HT-29 (cell line): ENCODE results near the gene XCL2. TPM values are rescaled to one million over a fixed set of nuclear protein-coding genes. Genes with fewer than 3 reads are reported as not detected.
"Not testable (repeated sequence)": the region's sequence is repeated elsewhere in the genome, so short reads cannot be mapped to it uniquely, and the experiment has no call there.

Experiments
- DNase-seq: peaks from one replicate; pipeline ENCODE4 v3.0.0-alpha.2; 2015; ENCODE audit warnings: low spot score
- total RNA-seq: library from RNA; depleted of rRNA; stranded (reverse); fragments of >200 nt; shearing (Covaris generic); gene quantifications from 2 replicates; pipeline ENCODE4 v1.2.3, GENCODE V29; 2014

XCL2 gene
- total RNA-seq, 1 experiment from 2014 or later: not detected

GRCh38 chr1:168560370-168560769 lies 16.6 kb upstream of the XCL2 start:
- no peak for DNase-seq

GRCh38 chr1:168556647-168557046 lies 12.8 kb upstream of the XCL2 start:
- peak; percentile 26 for DNase-seq

DNA sequence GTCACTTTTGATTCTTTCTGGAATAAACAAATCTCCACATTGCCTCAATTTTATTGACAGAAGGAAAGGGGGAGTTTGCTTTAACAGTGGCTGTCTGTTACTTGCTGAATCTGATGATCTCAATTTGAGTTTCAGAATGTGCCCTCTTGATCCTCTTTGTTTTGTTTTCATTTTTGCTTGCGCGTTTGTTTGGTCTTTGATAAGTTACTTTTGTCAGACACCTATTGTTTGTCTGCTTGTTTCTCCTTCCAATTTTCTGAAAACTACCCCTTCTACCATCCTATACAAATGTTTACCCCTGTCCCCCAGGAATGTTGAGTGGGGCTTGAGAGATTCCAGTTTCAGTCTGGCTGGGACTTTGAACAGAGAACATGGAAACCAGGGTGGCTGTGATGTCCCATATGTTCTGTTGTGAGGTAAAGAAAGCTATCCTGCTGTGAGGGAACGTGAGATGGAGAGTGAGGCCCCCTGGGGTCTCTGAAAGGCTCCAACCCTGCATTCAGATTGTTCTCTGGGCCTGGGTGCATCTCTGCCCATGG lies 11.8 kb upstream of the XCL2 start:
- DNase-seq: no peak

- no peak for DNase-seq
Observed at GRCh38 chr1:168554603-168555483, 11.0 kb upstream of the XCL2 start.

- no peak for DNase-seq
Observed at GRCh38 chr1:168553680-168554553, 10.1 kb upstream of the XCL2 start.

- DNase-seq: no peak
Observed at GRCh38 chr1:168552961-168553360, 9.2 kb upstream of the XCL2 start.

- no peak for DNase-seq
Observed at GRCh38 chr1:168551688-168552087, 7.9 kb upstream of the XCL2 start.

DNA sequence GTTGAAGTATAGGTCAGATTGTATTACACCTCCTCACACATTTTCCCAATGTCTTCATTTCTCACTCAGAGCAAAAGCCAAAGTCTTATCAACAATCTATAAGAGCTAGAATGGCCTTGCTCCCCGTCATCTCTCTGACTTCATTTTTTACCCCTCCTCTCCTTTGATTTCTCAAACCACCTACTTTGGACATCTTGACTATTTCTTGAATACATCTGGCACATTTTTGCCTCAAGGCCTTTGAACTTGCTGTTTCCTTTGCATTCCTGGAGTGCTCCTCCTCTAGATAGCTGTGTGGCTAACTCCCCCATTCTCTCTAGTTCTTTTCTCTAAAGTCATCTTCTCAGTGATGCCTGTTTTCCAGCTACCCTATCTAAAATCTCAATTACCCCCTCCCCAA lies 7.2 kb upstream of the XCL2 start:
- no peak for DNase-seq

- DNase-seq: not testable (repeated sequence)
Observed at GRCh38 chr1:168546553-168546895, 2.7 kb upstream of the XCL2 start.

DNA sequence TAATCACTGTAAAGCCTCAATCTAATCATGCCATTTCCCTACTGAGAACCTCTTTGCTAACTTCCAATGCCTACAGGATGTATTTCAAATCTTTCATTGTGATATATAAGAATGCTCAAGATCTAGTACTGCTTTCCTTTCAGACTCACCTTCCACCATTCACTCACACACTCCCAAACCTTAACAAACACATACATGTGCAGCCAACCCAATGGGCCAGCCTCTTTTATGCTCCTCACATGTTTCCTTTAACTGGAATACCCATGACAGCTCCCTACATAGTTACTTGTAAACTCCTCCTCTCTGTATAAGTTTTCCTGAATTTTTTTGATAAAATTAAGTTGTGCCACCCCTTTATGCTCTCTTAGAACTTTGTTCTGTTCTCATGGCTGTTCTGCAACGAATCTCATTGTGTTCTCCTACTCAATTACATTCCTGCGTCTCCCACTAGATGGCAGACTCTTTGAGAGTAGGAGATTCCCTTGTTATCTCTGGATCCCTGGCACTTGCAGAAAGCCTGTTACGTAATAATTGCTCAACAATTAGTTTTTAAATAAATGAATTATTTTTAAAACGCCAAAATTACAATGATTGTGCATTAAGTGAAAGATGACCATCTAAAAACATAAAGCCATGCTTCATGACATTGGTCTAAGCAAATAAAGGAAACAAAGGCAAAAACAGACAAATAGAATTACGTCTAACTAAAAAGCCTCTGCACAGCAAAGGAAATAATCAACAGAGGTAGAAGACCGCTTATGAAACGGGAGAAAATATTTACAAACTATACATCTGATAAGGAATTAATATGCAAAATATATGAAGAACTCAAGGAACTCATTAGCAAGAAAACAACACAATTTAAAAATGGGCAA lies 2.1 kb upstream of the XCL2 start:
- peak; percentile 54 for DNase-seq

DNA sequence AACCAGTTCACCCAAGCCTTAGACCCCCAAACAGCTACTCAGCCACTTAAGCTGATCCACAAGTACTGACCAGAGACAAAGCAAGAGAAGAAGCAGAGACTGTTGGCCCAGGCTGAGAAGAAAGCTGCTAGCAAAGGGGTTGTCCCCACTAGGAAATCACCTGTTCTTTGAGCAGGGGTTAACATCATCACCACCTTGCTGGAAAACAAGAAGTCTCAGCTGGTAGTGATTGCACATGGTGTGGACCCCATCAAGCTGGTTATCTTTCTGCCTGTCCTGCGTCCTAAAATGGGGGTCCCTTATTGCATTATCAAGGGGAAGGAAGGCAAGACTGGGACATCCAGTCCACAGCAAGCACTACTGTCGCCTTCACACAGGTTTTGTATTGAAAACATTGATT lies 819 bp downstream of the XCL2 start:
- DNase-seq: not testable (repeated sequence)

GRCh38 chr1:168540798-168541197 lies 3.0 kb downstream of the XCL2 start:
- DNase-seq: not testable (repeated sequence)

DNA sequence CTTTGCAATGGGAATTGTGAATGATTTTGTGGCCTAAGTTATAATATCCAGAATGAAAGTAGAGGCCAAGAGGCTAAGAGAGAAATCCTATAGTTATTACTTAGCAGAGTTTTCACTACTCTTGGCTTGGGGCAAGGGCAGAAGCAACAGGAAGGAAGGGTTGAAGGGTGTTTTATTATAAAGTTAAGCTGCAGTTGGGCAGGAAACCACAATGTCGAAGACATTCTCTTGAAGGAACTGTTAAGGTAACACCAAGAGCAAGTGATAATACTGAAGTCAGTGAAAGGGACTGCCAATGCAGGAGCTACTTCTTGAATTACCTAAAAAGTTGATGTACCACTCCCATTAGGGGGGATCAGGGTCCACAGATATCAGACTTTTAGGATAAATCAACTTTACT lies 8.3 kb downstream of the XCL2 start:
- DNase-seq: no peak

DNA sequence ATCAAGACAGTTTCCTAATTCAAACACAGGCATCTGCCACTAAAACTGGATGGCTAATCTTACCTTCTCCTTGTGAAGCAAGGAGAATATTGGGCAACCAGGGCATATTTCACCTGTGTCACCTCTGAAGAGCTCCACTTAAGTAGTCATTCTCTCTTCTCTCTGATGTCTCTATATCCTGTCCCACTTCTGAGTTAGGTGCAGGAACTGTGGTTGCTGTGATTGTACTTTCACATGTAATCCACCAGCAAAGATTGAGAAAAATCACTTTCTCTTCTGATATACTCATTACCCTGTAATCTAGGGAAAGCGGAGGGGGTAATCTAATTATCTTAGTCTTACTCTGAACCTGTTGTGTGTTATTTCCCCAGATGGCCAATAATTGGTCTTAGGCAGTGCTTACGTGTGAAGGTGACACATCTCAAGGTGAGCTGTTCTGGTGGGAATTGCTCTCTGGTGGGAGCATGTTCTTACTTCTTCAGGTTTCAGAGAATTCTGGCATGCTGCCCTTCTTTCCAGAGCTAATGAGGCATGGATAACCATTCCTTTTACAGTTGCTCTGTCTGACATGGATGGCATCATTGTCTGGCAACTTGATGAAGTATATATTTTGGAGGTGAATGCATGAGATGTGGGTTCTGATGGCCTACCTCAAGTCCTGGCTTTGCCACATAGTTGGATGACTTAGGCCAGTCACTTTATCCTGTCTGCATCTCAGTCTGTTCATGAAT lies 12.0 kb downstream of the XCL2 start:
- DNase-seq: no peak

DNA sequence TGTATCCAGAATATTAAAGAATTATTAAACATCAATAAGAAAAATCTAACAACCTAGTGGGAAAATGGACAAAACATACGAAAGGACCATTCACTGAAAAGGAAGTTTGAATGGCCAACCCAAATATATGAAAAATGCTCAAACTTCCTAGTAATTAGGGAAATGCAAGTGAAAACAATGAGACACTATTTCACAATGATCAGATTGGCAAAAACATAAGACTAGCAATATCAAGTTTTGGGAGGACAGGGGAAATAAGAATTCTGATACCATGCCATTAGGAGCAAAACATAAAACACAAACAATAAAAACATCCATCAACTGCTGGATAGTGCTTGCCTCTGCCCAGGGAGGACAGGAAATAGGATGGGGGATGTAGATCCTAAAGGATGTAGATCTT lies 14.3 kb downstream of the XCL2 start:
- DNase-seq: no peak

DNA sequence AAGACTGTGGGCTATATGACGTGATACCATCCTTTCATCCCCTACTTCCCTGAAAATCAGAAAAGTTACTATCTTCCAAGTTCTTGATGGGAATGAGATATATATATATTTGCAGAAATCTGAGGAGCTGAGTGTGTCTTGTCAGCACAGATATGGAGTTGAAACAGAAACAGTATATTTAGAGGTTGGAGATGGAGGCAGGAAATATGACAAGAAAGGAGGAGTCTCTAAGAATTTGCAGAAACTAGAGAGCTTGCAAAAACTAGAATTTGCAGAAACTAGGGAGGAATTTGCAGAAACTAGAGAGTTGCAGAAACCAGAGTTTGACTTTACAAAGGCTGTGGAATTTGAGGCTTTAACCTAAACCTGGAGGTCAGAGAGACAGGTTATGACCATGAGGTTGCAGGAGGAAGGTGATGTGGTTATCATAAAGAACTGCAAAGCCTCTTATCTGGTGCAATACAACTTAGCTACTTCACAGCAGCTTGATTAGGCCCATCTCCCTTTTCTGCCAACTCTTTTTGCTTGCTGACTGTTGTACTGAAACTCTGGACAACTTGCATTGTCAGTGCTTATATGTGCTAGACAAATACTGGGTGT lies 22.3 kb downstream of the XCL2 start:
- no peak for DNase-seq

- DNase-seq: no peak
Observed at GRCh38 chr1:168520832-168521231, 23.0 kb downstream of the XCL2 start.

DNA sequence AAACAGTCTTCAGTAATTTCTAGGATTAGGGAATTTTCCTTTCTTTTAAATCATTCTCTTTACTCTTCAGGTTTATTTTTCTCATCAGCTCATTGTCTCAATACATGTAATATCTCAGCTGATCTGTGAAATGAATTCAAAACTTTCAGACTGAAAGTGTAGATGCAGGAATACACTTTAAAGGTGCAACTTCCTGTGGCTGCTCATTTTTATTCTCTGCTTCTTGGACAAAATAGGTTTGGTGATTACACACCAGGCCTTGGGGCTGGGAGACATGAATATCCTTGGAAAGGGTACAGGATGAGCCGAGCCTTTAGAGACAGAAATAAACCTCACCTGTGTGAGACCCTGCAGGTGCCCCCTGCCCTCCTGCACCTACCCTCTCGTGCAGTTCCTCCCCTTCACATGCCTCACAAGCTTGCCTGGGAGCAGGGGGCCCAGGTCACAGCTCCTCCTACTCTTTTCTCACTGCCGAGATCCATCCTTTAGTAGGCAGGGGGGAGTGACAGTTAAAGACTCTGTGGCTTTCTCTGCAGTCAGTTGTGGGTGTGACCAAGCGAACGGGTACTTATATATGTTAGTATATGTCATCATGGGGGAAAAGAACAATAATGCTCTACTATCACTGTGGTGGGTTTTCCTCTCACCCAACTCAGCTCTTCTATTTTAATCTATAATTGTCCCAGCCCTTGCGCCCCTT lies 23.6 kb downstream of the XCL2 start:
- DNase-seq: no peak

DNA sequence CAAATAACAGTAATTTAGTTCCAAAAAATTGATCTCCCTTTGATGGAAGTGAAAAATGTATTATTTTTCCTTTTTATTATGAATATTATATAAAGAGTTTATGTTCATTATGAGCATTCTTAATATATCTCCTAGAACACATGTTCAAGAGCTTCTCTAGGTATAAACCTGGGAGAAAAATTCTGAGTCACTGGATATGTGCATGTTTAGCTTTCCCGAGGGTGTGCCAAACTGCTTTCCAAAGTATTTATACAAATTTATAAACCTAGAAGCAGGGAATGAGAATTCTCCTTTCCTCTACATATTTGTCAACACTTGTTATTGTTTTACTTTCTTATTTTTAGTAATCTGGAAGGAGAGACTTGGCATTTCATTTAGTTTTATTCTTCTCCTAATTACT lies 25.0 kb downstream of the XCL2 start:
- no peak for DNase-seq

DNA sequence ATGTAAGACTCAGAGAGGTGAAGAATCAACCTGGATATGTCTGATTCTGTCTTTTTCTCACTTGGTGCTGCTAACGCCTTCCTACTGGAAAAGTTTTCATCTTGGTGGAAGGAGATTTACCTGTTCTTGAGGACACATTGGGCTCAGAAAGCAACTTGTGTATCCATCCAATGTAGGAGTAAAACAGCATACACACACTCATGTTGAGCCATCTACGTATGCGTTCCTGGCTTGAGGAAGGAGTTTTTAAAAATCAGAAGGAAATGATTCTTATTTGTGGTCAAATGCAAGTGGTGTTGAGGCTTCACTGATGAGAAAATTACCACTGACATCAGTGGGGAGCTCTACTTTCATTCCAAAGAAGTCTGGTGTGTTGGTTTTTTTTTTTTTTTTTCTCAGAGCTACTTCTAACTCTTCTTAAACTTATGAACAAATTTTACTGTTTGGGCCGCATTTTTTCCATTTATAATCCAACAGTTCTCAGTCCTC lies 25.6 kb downstream of the XCL2 start:
- DNase-seq: no peak
